Neural progenitor cell (in vitro differentiated cells): Measurements from ENCODE around the gene TPCN2.

Source experiments
- EZH2 ChIP-seq: fragments of 200-600 bp; sonication (generic); IDR thresholded peaks from 2 replicates; pipeline ENCODE4 v1.6.1; 2017; ENCODE audit warnings: antibody characterized with exemption, mild to moderate bottlenecking, moderate library complexity
- EZH2phosphoT487 ChIP-seq: fragments of 200-600 bp; sonication (generic); IDR thresholded peaks from 2 replicates; pipeline ENCODE4 v1.6.1; 2017; ENCODE audit warnings: antibody characterized with exemption
- TF ChIP-seq, protein P1 (sequence below): fragments of 200-600 bp; sonication (generic); IDR thresholded peaks from 2 replicates; pipeline ENCODE4 v1.5.1; 2017; ENCODE audit warnings: antibody characterized with exemption, mild to moderate bottlenecking

DNA sequence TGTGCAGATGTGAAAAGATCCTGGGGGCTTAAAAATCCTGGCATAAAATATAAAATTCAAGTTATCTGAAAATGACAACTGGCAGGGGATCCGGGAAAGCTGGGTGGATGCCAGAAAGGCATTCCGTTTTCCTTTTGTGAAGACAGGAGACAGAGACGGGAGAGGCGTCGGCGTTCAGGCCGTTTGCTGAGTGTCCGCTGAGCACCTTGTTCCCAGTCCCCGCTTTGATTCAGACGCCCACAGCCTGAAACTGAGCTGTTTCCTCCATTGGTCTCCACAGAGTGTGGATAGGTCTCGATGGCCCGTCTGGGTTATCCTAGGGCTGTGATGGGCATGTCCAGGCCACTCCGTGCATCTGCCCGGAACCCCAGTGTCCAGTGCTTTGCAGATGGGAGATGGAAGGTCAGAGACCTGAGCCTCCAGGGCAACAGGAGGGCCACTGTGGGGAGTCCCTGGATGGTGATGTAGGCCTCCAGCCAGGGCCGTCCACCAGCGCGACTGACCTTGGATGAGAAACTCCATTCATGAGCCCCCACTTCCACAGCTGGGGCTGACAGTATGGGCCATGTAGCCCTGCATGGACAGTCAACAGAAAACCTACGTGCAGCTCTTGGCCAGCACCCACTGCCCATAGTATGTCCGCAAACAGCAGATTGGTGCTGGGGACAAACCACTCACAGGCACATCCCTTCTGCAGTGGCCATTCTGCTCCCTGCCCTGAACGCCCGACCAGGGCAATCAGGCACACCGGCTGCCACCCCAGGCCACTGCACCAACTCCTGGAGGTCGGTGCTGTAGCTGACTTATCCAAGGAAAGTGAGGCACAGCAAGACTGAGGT, 47.3 kb upstream of the TPCN2 start:
- TF ChIP-seq, protein P1, sequence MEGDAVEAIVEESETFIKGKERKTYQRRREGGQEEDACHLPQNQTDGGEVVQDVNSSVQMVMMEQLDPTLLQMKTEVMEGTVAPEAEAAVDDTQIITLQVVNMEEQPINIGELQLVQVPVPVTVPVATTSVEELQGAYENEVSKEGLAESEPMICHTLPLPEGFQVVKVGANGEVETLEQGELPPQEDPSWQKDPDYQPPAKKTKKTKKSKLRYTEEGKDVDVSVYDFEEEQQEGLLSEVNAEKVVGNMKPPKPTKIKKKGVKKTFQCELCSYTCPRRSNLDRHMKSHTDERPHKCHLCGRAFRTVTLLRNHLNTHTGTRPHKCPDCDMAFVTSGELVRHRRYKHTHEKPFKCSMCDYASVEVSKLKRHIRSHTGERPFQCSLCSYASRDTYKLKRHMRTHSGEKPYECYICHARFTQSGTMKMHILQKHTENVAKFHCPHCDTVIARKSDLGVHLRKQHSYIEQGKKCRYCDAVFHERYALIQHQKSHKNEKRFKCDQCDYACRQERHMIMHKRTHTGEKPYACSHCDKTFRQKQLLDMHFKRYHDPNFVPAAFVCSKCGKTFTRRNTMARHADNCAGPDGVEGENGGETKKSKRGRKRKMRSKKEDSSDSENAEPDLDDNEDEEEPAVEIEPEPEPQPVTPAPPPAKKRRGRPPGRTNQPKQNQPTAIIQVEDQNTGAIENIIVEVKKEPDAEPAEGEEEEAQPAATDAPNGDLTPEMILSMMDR: no peak
- no peak for TF ChIP-seq EZH2
- TF ChIP-seq EZH2phosphoT487: no peak
